ENCODE measurements around the gene VWA5B1. TPM values are rescaled to one million over a fixed set of nuclear protein-coding genes. Genes with fewer than 3 reads are reported as not detected.

Gene VWA5B1
- total and polyA plus RNA-seq, 10 of the 15 experiments (the other 5 are each of a cell fraction or from before 2014, with no cell fraction given): under 0.01 to 0.05 (median 0.01) TPM; not detected in 7

DNA sequence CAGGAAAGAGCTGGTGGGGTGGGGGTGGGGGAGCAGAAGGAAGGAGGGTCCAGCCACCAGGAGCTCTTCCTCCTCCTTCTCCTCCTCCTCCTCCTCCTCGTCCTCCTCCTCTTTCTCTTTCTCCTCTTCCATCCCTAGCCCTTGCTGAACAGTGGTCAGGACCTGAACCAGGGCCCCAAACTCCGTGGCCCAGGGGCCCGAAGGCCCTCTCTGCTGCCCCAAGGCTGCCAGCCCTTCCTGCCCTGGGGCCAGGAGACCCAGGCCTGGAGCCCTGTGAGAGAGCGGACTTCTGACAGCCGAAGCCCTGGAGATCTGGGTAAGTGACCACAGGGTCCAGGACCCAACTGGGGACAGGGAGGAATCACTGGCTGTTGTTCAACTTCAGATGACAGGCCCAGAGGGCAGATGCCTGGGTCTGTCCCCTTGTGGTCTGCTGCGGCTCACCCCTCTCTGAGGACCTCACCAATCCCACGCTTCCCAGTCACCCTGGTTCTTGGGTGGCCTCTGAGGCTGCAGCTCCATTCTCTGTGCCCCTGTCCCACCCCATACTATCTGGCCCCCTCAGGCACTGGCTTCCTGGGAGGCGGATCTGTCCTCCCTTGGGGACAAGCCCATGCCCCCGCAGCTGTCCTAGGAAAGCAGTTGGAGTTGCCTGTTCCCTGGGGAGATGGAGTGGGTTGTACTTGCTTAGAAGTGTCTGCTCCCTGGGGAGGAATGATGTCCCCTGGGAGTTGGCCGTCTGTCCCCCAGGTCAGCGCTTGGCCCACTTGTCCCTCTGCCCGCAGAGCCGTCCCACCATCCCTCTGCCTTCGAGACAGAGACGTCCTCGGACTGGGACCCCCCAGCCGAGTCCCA lies 51.8 kb downstream of the VWA5B1 start:
- H3K27ac ChIP-seq (ENCODE audit: control insufficient read depth, insufficient read depth): no peak overlapping the region
- no peak overlapping the region for H3K4me2 ChIP-seq (ENCODE audit: control insufficient read depth, insufficient read depth)
- intact Hi-C loops (cut with micrococcal nuclease; ENCODE audit: unreplicated experiment): no loop called here
- H3K9me3 ChIP-seq (replicated peaks; ENCODE audit: control insufficient read depth, insufficient read depth, low read length): no peaks in the 10 kb centered on the region
- in situ Hi-C loops (cut with MboI): no loop called here
- no TSS peak for BruUV-seq (replicated peaks)
- H4K20me1 ChIP-seq (ENCODE audit: control insufficient read depth, insufficient read depth): no peaks in the 10 kb centered on the region
- H3K79me2 ChIP-seq (ENCODE audit: control insufficient read depth, insufficient read depth, low read length): no peaks in the 10 kb centered on the region
- SMC1A ChIA-PET (ENCODE audit: uncharacterized antibody, unreplicated experiment): no interaction called here
- H3K27me3 ChIP-seq (replicated peaks in 1 of 2; ENCODE audit: control insufficient read depth in 2 of 2, insufficient read depth in 2 of 2, low read length in 1 of 2): no peaks in the 10 kb centered on the region; a peak in 1 of 4 replicates
- no peaks in the 10 kb centered on the region for H3K36me3 ChIP-seq (ENCODE audit: control insufficient read depth in 2 of 2, insufficient read depth in 2 of 2, low read length in 1 of 2)
- CTCF ChIA-PET: no interaction called here
- no peak overlapping the region for H3K9ac ChIP-seq (ENCODE audit: control insufficient read depth, insufficient read depth, low read length)
- DNase-seq (ENCODE audit: low read depth, low spot score): no peak
- H2AFZ ChIP-seq (ENCODE audit: control insufficient read depth, low read depth, low read length): no peak overlapping the region
- H3K4me1 ChIP-seq (ENCODE audit: control insufficient read depth, insufficient read depth, low read length): no peaks in the 10 kb centered on the region
- RAD21 ChIA-PET (ENCODE audit: unreplicated experiment): no interaction called here
- WGBS (ENCODE audit: insufficient coverage, insufficient replicate concordance, low lambda C conversion rate, missing lambda C conversion rate): 33% methylated on average over 16 of the region's 17 CpGs
- no peak for FAIRE-seq
- no peak for ATAC-seq
- POLR2A ChIA-PET: no interaction called here
- no peak overlapping the region for H3K4me3 ChIP-seq
- TF ChIP-seq, protein P1, sequence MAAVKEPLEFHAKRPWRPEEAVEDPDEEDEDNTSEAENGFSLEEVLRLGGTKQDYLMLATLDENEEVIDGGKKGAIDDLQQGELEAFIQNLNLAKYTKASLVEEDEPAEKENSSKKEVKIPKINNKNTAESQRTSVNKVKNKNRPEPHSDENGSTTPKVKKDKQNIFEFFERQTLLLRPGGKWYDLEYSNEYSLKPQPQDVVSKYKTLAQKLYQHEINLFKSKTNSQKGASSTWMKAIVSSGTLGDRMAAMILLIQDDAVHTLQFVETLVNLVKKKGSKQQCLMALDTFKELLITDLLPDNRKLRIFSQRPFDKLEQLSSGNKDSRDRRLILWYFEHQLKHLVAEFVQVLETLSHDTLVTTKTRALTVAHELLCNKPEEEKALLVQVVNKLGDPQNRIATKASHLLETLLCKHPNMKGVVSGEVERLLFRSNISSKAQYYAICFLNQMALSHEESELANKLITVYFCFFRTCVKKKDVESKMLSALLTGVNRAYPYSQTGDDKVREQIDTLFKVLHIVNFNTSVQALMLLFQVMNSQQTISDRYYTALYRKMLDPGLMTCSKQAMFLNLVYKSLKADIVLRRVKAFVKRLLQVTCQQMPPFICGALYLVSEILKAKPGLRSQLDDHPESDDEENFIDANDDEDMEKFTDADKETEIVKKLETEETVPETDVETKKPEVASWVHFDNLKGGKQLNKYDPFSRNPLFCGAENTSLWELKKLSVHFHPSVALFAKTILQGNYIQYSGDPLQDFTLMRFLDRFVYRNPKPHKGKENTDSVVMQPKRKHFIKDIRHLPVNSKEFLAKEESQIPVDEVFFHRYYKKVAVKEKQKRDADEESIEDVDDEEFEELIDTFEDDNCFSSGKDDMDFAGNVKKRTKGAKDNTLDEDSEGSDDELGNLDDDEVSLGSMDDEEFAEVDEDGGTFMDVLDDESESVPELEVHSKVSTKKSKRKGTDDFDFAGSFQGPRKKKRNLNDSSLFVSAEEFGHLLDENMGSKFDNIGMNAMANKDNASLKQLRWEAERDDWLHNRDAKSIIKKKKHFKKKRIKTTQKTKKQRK (IDR thresholded peaks at IDR 0.05; ENCODE audit: low read depth, low read length): no peak
- TF ChIP-seq CBX5 (IDR thresholded peaks at IDR 0.05; ENCODE audit: low read depth) (no peak), RUNX3 (IDR thresholded peaks at IDR 0.05; ENCODE audit: low read length) (no peak), MXI1 (IDR thresholded peaks at IDR 0.05; ENCODE audit: low read depth, low read length) (no peak), SIX5 (IDR thresholded peaks at IDR 0.05; ENCODE audit: low read depth, low read length, severe bottlenecking) (no peak), SIN3A (IDR thresholded peaks at IDR 0.05; ENCODE audit: low read depth, low read length) (no peak), NR2C2 (IDR thresholded peaks at IDR 0.05; ENCODE audit: borderline replicate concordance, control insufficient read depth, insufficient read length, low read depth) (no peak), RCOR1 (conservative IDR thresholded peaks at IDR 0.05; ENCODE audit: low read depth, low read length) (no peak), RB1 (IDR thresholded peaks at IDR 0.05; ENCODE audit: borderline replicate concordance) (no peak), CREM (IDR thresholded peaks at IDR 0.05; ENCODE audit: low read depth) (no peak), KAT2A (conservative IDR thresholded peaks at IDR 0.05; ENCODE audit: control insufficient read depth, low read depth, low read length) (no peak)
- TF ChIP-seq, protein P2, sequence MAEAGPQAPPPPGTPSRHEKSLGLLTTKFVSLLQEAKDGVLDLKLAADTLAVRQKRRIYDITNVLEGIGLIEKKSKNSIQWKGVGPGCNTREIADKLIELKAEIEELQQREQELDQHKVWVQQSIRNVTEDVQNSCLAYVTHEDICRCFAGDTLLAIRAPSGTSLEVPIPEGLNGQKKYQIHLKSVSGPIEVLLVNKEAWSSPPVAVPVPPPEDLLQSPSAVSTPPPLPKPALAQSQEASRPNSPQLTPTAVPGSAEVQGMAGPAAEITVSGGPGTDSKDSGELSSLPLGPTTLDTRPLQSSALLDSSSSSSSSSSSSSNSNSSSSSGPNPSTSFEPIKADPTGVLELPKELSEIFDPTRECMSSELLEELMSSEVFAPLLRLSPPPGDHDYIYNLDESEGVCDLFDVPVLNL (IDR thresholded peaks at IDR 0.05; ENCODE audit: low read depth, low read length): no peak
- TF ChIP-seq, protein P3, sequence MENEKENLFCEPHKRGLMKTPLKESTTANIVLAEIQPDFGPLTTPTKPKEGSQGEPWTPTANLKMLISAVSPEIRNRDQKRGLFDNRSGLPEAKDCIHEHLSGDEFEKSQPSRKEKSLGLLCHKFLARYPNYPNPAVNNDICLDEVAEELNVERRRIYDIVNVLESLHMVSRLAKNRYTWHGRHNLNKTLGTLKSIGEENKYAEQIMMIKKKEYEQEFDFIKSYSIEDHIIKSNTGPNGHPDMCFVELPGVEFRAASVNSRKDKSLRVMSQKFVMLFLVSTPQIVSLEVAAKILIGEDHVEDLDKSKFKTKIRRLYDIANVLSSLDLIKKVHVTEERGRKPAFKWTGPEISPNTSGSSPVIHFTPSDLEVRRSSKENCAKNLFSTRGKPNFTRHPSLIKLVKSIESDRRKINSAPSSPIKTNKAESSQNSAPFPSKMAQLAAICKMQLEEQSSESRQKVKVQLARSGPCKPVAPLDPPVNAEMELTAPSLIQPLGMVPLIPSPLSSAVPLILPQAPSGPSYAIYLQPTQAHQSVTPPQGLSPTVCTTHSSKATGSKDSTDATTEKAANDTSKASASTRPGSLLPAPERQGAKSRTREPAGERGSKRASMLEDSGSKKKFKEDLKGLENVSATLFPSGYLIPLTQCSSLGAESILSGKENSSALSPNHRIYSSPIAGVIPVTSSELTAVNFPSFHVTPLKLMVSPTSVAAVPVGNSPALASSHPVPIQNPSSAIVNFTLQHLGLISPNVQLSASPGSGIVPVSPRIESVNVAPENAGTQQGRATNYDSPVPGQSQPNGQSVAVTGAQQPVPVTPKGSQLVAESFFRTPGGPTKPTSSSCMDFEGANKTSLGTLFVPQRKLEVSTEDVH (IDR thresholded peaks at IDR 0.05; ENCODE audit: low read depth, partially characterized antibody): no peak
- TF ChIP-seq, protein P4, sequence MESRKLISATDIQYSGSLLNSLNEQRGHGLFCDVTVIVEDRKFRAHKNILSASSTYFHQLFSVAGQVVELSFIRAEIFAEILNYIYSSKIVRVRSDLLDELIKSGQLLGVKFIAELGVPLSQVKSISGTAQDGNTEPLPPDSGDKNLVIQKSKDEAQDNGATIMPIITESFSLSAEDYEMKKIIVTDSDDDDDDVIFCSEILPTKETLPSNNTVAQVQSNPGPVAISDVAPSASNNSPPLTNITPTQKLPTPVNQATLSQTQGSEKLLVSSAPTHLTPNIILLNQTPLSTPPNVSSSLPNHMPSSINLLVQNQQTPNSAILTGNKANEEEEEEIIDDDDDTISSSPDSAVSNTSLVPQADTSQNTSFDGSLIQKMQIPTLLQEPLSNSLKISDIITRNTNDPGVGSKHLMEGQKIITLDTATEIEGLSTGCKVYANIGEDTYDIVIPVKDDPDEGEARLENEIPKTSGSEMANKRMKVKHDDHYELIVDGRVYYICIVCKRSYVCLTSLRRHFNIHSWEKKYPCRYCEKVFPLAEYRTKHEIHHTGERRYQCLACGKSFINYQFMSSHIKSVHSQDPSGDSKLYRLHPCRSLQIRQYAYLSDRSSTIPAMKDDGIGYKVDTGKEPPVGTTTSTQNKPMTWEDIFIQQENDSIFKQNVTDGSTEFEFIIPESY (IDR thresholded peaks at IDR 0.05): no peak
